Measurements from ENCODE around the gene NLE1. TPM values are rescaled to one million over a fixed set of nuclear protein-coding genes. Genes with fewer than 3 reads are reported as not detected.

The NLE1 gene
- polyA plus RNA-seq, 1 of the 3 experiments (the other 2 are of a cell fraction), result 22.1 TPM

DNA sequence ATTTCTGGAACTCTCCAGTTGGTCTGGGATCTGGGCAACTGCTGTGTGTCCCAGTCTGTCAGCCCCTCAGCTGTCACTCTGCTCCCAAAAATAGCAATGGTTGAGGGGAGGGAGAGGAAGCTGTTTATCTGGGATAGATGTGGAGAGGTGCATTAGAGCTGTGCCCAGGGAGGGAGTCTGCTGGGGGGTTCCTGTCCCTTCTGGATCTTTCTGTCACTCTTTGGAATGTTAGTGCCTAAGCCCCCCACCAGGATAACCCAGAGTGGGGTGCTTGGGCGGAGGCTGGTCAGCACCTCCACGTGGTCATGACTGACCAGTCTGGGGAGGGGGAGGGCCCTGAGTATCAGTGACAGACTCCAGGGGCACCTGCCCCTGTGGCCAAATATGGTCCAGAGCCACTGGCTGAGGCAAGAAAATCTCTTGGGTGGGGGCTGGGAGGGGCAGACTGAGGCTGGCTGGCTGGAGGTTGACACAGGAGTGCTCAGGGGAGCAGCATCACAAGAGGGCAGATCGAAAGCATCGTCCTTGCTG is 5.3 kb upstream of the NLE1 start, which contains the start of gene UNC45B:
UNC45B (plus strand) TSS at position 443 of the 531 bp plus-strand sequence. CDS start 447 bp downstream, outside the sequence.
- DNase-seq, result no peak
- Histone ChIP-seq H3K27me3 (ENCODE audit: insufficient read depth) (peaks cover 34% of the 10 kb centered on the region; the same call in 1 of the 2 replicates), H3K79me2 (ENCODE audit: insufficient read depth) (no peaks in the 10 kb centered on the region), H3K36me3 (replicated peaks in 1 of 2; ENCODE audit: control insufficient read depth in 1 of 2, insufficient read depth in 2 of 2, low read length in 1 of 2) (no peaks in the 10 kb centered on the region), H3K4me3 (ENCODE audit: low read depth in 2 of 2, low read length in 1 of 2) (no peak within 1 kb of the TSS), H3F3A (replicated peaks; ENCODE audit: insufficient read depth) (no peaks in the 10 kb centered on the region), H3K9me2 (no peaks in the 10 kb centered on the region), H3K4me1 (ENCODE audit: control insufficient read depth in 1 of 2, insufficient read depth in 2 of 2, low read depth in 1 of 2, low read length in 1 of 2) (no peaks in the 10 kb centered on the region), H3K4me2 (no peak within 1 kb of the TSS), H3K27ac (ENCODE audit: low read depth in 2 of 2, low read length in 1 of 2) (no peak within 1 kb of the TSS), H2AFZ (ENCODE audit: low read depth) (no peak within 1 kb of the TSS), H3K9ac (no peak within 1 kb of the TSS), H4K20me1 (ENCODE audit: insufficient read depth) (no peaks in the 10 kb centered on the region), H3K9me3 (no peaks in the 10 kb centered on the region)
- 48% methylated on average over 2 of the region's 4 CpGs for WGBS (ENCODE audit: low lambda C conversion rate)
- TF ChIP-seq RFX5 (IDR thresholded peaks at IDR 0.05; ENCODE audit: low read length) (no peak), POLR2AphosphoS5 (IDR thresholded peaks at IDR 0.05; ENCODE audit: low read depth, low read length) (no peak), FOXJ3 (CRISPR knock-in tag; IDR thresholded peaks at IDR 0.05) (no peak), MXI1 (IDR thresholded peaks at IDR 0.05; ENCODE audit: low read depth, low read length) (no peak), GABPA (IDR thresholded peaks at IDR 0.05; ENCODE audit: low read depth) (no peak), NFIC (IDR thresholded peaks at IDR 0.05; ENCODE audit: borderline replicate concordance) (no peak), RCOR1 (IDR thresholded peaks at IDR 0.05; ENCODE audit: low read length) (no peak), FOSL2 (IDR thresholded peaks at IDR 0.05; ENCODE audit: borderline replicate concordance, low read depth) (no peak), RAD21 (IDR thresholded peaks at IDR 0.05; ENCODE audit: low read length) (no peak), YY1 (IDR thresholded peaks at IDR 0.05; ENCODE audit: low read depth) (no peak)
- TF ChIP-seq, protein P1, sequence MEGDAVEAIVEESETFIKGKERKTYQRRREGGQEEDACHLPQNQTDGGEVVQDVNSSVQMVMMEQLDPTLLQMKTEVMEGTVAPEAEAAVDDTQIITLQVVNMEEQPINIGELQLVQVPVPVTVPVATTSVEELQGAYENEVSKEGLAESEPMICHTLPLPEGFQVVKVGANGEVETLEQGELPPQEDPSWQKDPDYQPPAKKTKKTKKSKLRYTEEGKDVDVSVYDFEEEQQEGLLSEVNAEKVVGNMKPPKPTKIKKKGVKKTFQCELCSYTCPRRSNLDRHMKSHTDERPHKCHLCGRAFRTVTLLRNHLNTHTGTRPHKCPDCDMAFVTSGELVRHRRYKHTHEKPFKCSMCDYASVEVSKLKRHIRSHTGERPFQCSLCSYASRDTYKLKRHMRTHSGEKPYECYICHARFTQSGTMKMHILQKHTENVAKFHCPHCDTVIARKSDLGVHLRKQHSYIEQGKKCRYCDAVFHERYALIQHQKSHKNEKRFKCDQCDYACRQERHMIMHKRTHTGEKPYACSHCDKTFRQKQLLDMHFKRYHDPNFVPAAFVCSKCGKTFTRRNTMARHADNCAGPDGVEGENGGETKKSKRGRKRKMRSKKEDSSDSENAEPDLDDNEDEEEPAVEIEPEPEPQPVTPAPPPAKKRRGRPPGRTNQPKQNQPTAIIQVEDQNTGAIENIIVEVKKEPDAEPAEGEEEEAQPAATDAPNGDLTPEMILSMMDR (IDR thresholded peaks at IDR 0.05), result no peak
- TF ChIP-seq, protein P2, sequence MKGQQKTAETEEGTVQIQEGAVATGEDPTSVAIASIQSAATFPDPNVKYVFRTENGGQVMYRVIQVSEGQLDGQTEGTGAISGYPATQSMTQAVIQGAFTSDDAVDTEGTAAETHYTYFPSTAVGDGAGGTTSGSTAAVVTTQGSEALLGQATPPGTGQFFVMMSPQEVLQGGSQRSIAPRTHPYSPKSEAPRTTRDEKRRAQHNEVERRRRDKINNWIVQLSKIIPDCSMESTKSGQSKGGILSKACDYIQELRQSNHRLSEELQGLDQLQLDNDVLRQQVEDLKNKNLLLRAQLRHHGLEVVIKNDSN (IDR thresholded peaks at IDR 0.05; ENCODE audit: borderline replicate concordance, low read depth), result no peak
- ChIA-PET POLR2A (interaction anchor here (0.5 kb wide), 1 partner anchor 285 kb away, joined by 3 read pairs; no protein-coding TSS in a partner anchor), CTCF (interaction anchor here (0.6 to 1.9 kb wide), 2 partner anchors 27 to 619 kb away, joined by 3 to 5 read pairs; partner anchors contain the start of gene RAD51D)

DNA sequence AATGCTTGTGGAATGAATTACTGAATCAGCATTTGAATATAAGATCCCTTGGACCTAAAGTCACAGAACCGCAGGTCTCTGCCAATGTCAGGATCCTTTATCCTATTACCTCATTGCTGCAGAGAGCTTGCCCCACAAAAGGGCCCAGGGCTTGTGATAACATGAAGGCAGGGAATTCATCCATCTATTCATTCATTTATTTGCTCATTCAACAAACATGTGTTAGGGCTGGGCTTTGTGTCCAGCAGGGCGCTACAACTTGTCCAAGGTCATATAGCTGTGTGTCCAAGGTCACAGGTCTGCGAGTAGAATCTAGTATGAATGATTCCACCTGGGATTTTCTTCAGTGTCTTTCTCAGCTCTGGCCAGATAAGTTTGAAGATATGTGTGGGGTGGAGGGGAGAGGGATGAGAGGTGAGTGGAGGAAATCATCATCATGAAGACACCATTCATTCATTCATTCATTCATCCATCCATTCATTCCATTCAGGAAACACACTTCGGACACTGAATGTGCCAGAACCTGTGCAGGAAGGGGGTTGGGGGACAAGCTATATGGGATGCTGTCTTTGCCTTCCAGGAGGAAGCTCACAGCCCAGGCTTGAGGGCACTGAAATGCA is 4.2 kb upstream of the NLE1 start:
- H3K9me2 ChIP-seq, result no peaks in the 10 kb centered on the region
- H3K79me2 ChIP-seq (ENCODE audit: insufficient read depth), result peaks cover 7% of the 10 kb centered on the region
- no peak for DNase-seq
- H3K4me2 ChIP-seq, result no peak overlapping the region
- H3K9ac ChIP-seq, result no peak overlapping the region
- no peak overlapping the region for H2AFZ ChIP-seq (ENCODE audit: low read depth)
- H3K36me3 ChIP-seq (replicated peaks in 1 of 2; ENCODE audit: control insufficient read depth in 1 of 2, insufficient read depth in 2 of 2, low read length in 1 of 2), result no peaks in the 10 kb centered on the region
- CTCF ChIA-PET, result interaction anchor here (1.9 kb wide), 1 partner anchor 26 kb away, joined by 5 read pairs; the partner anchor contains the start of gene RAD51D
- H3K4me1 ChIP-seq (ENCODE audit: control insufficient read depth in 1 of 2, insufficient read depth in 2 of 2, low read depth in 1 of 2, low read length in 1 of 2), result no peaks in the 10 kb centered on the region
- POLR2A ChIA-PET, result no interaction called here
- no peaks in the 10 kb centered on the region for H4K20me1 ChIP-seq (ENCODE audit: insufficient read depth)
- H3F3A ChIP-seq (replicated peaks; ENCODE audit: insufficient read depth), result no peaks in the 10 kb centered on the region
- H3K27ac ChIP-seq (ENCODE audit: low read depth in 2 of 2, low read length in 1 of 2), result no peak overlapping the region
- no peaks in the 10 kb centered on the region for H3K9me3 ChIP-seq
- peaks cover 31% of the 10 kb centered on the region; the same call in 1 of the 2 replicates for H3K27me3 ChIP-seq (ENCODE audit: insufficient read depth)
- WGBS (ENCODE audit: low lambda C conversion rate), result 31% methylated on average over 4 of the region's 4 CpGs
- no peak overlapping the region for H3K4me3 ChIP-seq (ENCODE audit: low read depth in 2 of 2, low read length in 1 of 2)
- TF ChIP-seq RAD21 (IDR thresholded peaks at IDR 0.05; ENCODE audit: low read length) (no peak), JUND (IDR thresholded peaks at IDR 0.05) (no peak), ELF1 (IDR thresholded peaks at IDR 0.05) (no peak), TCF12 (IDR thresholded peaks at IDR 0.05) (no peak), FOXM1 (IDR thresholded peaks at IDR 0.05; ENCODE audit: low read depth) (no peak), FOXJ3 (CRISPR knock-in tag; IDR thresholded peaks at IDR 0.05) (no peak), TEAD4 (IDR thresholded peaks at IDR 0.05; ENCODE audit: borderline replicate concordance, insufficient read depth) (no peak), CHD2 (IDR thresholded peaks at IDR 0.05; ENCODE audit: low read length, partially characterized antibody) (no peak)
- TF ChIP-seq, protein P3, sequence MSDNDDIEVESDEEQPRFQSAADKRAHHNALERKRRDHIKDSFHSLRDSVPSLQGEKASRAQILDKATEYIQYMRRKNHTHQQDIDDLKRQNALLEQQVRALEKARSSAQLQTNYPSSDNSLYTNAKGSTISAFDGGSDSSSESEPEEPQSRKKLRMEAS (IDR thresholded peaks at IDR 0.05; ENCODE audit: low read depth), result no peak
- TF ChIP-seq, protein P4, sequence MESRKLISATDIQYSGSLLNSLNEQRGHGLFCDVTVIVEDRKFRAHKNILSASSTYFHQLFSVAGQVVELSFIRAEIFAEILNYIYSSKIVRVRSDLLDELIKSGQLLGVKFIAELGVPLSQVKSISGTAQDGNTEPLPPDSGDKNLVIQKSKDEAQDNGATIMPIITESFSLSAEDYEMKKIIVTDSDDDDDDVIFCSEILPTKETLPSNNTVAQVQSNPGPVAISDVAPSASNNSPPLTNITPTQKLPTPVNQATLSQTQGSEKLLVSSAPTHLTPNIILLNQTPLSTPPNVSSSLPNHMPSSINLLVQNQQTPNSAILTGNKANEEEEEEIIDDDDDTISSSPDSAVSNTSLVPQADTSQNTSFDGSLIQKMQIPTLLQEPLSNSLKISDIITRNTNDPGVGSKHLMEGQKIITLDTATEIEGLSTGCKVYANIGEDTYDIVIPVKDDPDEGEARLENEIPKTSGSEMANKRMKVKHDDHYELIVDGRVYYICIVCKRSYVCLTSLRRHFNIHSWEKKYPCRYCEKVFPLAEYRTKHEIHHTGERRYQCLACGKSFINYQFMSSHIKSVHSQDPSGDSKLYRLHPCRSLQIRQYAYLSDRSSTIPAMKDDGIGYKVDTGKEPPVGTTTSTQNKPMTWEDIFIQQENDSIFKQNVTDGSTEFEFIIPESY (IDR thresholded peaks at IDR 0.05; ENCODE audit: borderline replicate concordance, low read depth), result no peak
- TF ChIP-seq, protein P1 (IDR thresholded peaks at IDR 0.05), result no peak

Data from SK-N-SH (cell line).